Naive B cell (primary cell): Measurements from ENCODE around the gene PLPP1. TPM values are rescaled to one million over a fixed set of nuclear protein-coding genes. Genes with fewer than 3 reads are reported as not detected.
A peak's percentile ranks its signal among the peaks of the same experiment; 100 is the strongest.

Experiments used
- ATAC-seq, 2 donors: fragments of 150-1000 bp; cut with Tn5 transposase; 2 replicates each; pipeline ENCODE4 v1.10.0; 2021; ENCODE audit warnings: low read depth in 2 of 2, mild to moderate bottlenecking in 2 of 2, moderate library complexity in 2 of 2
- DNase-seq: peaks from one replicate; pipeline ENCODE4 v3.0.0; 2022
- H3K27ac Mint-ChIP-seq, 6 donors: one replicate each; pipeline ENCODE4 v1.8.0; 2020 to 2022; ENCODE audit warnings: mild to moderate bottlenecking in 6 of 6, mixed read lengths in 6 of 6, moderate library complexity in 5 of 6, inconsistent platforms in 2 of 6
- H3K27me3 Mint-ChIP-seq, 3 donors: one replicate each; pipeline ENCODE4 v1.8.0; 2021 to 2022; ENCODE audit warnings: mixed read lengths in 3 of 3, mild to moderate bottlenecking in 1 of 3
- H3K36me3 Mint-ChIP-seq, 2 donors: one replicate each; pipeline ENCODE4 v1.8.0; 2020 to 2022; ENCODE audit warnings: mixed read lengths in 2 of 2, inconsistent platforms in 1 of 2, mild to moderate bottlenecking in 1 of 2
- H3K4me1 Mint-ChIP-seq, 3 donors: one replicate each; pipeline ENCODE4 v1.8.0; 2020 to 2022; ENCODE audit warnings: mixed read lengths in 3 of 3, inconsistent platforms in 1 of 3, mild to moderate bottlenecking in 1 of 3, moderate library complexity in 1 of 3
- H3K4me3 Mint-ChIP-seq, 8 donors: one replicate each; pipeline ENCODE4 v1.8.0; 2020 to 2022; ENCODE audit warnings: mild to moderate bottlenecking in 8 of 8, mixed read lengths in 8 of 8, moderate library complexity in 8 of 8, inconsistent platforms in 2 of 8
- H3K9me3 Mint-ChIP-seq, 7 donors: one replicate each; pipeline ENCODE4 v1.8.0; 2020 to 2022; ENCODE audit warnings: mixed read lengths in 7 of 7, mild to moderate bottlenecking in 5 of 7, inconsistent platforms in 2 of 7, moderate library complexity in 1 of 7
- polyA plus RNA-seq, 6 donors: library from polyadenylated mRNA; unstranded; fragments of 300-500 nt; fragmentation: Illumina TruSeq; gene quantifications; one replicate each; pipeline ENCODE4 v1.2.3, GENCODE V29; 2021; ENCODE audit warnings: low read depth in 6 of 6

PLPP1 gene
- polyA plus RNA-seq, 6 donors from 2014 or later, result 4.6 to 10.4 (median 7.2) TPM

DNA sequence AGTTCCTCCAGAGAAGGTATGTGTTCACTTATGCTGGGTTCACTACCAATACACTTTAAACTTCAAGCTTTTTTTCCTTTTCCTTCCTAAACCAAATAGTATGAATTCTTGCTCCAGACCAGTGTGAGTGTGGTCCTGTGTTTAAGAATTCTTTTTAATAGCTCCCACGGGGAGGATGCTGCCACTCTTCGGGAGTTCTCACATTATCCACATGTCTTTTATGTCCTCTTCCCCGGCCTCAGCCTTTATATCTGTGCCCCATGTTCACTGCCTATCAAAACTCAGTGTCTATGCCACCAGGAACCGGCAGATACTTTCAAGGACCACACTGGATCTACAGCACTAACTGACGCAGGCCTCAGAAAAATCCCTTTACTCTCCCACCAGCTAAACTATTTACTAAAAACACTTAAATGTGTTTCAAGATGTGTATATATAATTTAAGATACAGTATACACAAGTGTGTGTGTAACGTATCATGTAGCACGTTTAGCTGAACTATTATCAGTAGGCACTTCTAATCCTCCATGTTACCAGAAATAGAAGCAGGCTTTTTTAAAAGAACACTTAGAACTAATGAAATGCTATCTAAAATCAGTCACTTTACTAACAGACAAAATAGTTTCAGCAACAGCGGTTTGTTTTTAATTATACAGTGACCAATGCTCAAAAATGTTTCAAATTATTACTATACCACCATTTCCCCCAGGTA lies 88.0 kb downstream of the PLPP1 start:
- no peak for DNase-seq
- Mint-ChIP-seq H3K27ac (peak overlapping the region in 1 of 6 donors; percentile 41), H3K27me3 (no peaks in the 10 kb centered on the region), H3K4me1 (peaks cover 0 to 3% (median 0%) of the 10 kb centered on the region in 3 donors), H3K36me3 (peaks cover 0 to 11% of the 10 kb centered on the region in 2 donors), H3K4me3 (no peak overlapping the region), H3K9me3 (no peaks in the 10 kb centered on the region)
- no peak for ATAC-seq

GRCh38 chr5:55445791-55446190 lies 89.0 kb downstream of the PLPP1 start:
- H3K4me1 Mint-ChIP-seq, result peaks cover 0 to 3% (median 0%) of the 10 kb centered on the region in 3 donors
- peak overlapping the region in 1 of 6 donors; percentile 71 for H3K27ac Mint-ChIP-seq
- no peaks in the 10 kb centered on the region for H3K27me3 Mint-ChIP-seq
- peaks cover 0 to 10% of the 10 kb centered on the region in 2 donors for H3K36me3 Mint-ChIP-seq
- ATAC-seq (no peak), DNase-seq (no peak)
- no peaks in the 10 kb centered on the region for H3K9me3 Mint-ChIP-seq
- no peak overlapping the region for H3K4me3 Mint-ChIP-seq

DNA sequence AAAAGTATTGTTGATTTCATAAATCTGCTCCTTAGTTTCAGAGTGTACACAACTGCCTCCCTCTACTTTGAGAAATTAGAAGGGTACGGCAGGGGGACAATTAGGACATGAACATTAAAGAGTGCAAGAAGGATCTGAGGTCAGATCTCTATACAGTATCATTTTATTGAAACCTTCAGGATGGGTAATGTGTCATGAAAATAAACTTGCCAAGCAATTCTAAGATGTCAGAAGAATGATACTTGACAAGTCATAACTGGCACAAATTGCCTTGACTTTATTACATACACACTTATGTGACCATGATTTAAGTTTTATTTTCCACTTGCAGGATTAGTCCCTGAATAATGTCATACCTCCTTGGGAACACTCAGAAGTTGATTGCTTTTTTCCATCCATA lies 92.8 kb downstream of the PLPP1 start:
- H3K27me3 Mint-ChIP-seq, result no peaks in the 10 kb centered on the region
- H3K4me1 Mint-ChIP-seq, result peaks cover 0 to 7% (median 5%) of the 10 kb centered on the region in 3 donors
- H3K9me3 Mint-ChIP-seq, result no peaks in the 10 kb centered on the region
- peaks cover 0 to 4% of the 10 kb centered on the region in 2 donors for H3K36me3 Mint-ChIP-seq
- ATAC-seq (no peak), DNase-seq (no peak)
- no peak overlapping the region for H3K4me3 Mint-ChIP-seq
- peak overlapping the region in 1 of 6 donors; percentile 73 for H3K27ac Mint-ChIP-seq

GRCh38 chr5:55441107-55441771 lies 93.5 kb downstream of the PLPP1 start:
- H3K27ac Mint-ChIP-seq, result peak overlapping the region in 1 of 6 donors; percentile 34
- no peak overlapping the region for H3K4me3 Mint-ChIP-seq
- no peaks in the 10 kb centered on the region for H3K27me3 Mint-ChIP-seq
- peaks cover 0 to 3% (median 3%) of the 10 kb centered on the region in 7 donors for H3K9me3 Mint-ChIP-seq
- DNase-seq (no peak), ATAC-seq (no peak)
- peaks cover 0 to 7% (median 5%) of the 10 kb centered on the region in 3 donors for H3K4me1 Mint-ChIP-seq
- H3K36me3 Mint-ChIP-seq, result peaks cover 4 to 6% of the 10 kb centered on the region in 2 donors

- peaks cover 3 to 12% (median 5%) of the 10 kb centered on the region in 7 donors for H3K9me3 Mint-ChIP-seq
- H3K27me3 Mint-ChIP-seq, result no peaks in the 10 kb centered on the region
- no peak overlapping the region for H3K4me3 Mint-ChIP-seq
- no peak for ATAC-seq
- peaks cover 13 to 14% of the 10 kb centered on the region in 2 donors for H3K36me3 Mint-ChIP-seq
- no peak for DNase-seq
- H3K27ac Mint-ChIP-seq, result peak overlapping the region in 2 of 6 donors; percentile 3 to 8
- H3K4me1 Mint-ChIP-seq, result peaks cover 0 to 7% (median 5%) of the 10 kb centered on the region in 3 donors
Measured at GRCh38 chr5:55440188-55440646, 94.5 kb downstream of the PLPP1 start.

DNA sequence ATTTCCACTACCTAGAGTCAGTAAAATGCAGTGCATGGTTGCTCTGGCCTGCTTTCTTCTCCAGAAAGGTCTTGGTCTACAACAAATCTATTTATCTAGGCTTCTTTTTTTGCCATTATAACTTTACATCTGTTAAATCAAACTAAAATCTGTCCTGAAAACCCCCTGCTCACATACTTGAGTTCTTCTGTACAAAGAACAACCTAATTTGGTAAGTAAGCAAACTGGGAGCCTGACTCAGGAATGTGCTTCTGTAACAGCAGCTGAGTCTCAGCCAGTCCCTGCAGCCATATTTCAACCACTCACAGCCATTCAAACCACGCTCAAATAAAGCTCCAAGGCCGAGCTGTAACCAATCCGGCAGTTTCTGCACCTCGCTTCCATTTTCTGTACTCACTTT lies 95.8 kb downstream of the PLPP1 start:
- DNase-seq, result no peak
- Mint-ChIP-seq H3K4me1 (peaks cover 0 to 5% (median 4%) of the 10 kb centered on the region in 3 donors), H3K9me3 (peaks cover 10 to 24% (median 17%) of the 10 kb centered on the region in 7 donors), H3K4me3 (no peak overlapping the region), H3K27ac (peak overlapping the region in 3 of 6 donors; percentile 3 to 57 (median 33)), H3K27me3 (no peaks in the 10 kb centered on the region), H3K36me3 (peaks cover 25 to 26% of the 10 kb centered on the region in 2 donors)
- ATAC-seq, result no peak

DNA sequence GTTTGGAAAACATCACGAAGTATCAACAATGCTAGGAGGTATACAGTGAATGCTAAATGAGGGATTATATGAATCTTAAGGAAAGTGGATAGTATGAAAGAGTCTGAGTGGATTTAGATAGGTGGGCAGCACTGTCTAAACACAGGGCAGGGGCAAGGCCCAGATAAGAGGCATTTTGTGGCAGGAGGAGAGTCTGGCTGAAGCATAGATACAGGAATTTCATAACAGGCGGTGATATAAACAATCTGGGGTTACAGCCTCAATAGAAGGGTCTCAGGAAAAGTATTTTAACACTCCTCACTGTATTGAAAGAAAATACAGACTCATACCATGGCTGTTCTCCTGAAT lies 96.9 kb downstream of the PLPP1 start:
- H3K9me3 Mint-ChIP-seq, result peaks cover 11 to 28% (median 21%) of the 10 kb centered on the region in 7 donors
- no peak overlapping the region for H3K4me3 Mint-ChIP-seq
- ATAC-seq (no peak), DNase-seq (no peak)
- H3K36me3 Mint-ChIP-seq, result peaks cover 25 to 31% of the 10 kb centered on the region in 2 donors
- H3K27ac Mint-ChIP-seq, result no peak overlapping the region
- peaks cover 0 to 5% (median 4%) of the 10 kb centered on the region in 3 donors for H3K4me1 Mint-ChIP-seq
- H3K27me3 Mint-ChIP-seq, result no peaks in the 10 kb centered on the region

GRCh38 chr5:55437452-55437851 lies 97.3 kb downstream of the PLPP1 start:
- Mint-ChIP-seq H3K4me3 (no peak overlapping the region), H3K36me3 (peaks cover 29 to 35% of the 10 kb centered on the region in 2 donors), H3K9me3 (peaks cover 12 to 32% (median 24%) of the 10 kb centered on the region in 7 donors), H3K27ac (no peak overlapping the region), H3K4me1 (peaks cover 0 to 5% (median 4%) of the 10 kb centered on the region in 3 donors), H3K27me3 (no peaks in the 10 kb centered on the region)
- no peak for DNase-seq
- no peak for ATAC-seq

DNA sequence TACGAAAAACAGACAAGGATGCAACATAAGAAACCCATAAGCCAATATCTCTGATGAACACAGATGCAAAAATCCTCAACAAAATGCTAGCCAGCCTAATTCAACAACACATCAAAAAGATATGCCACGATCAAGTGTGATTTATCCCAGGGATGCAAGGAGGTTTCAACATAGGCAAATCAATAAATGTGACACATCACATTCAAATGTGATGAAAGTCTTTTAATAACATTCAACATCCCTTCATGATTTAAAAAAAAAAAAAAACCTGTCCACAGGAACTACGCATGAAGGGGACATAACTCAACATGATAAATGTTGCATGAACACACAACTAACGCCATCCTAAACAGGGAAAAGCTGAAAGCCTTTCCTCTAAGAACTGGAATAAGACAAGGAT lies 102.2 kb downstream of the PLPP1 start:
- H3K36me3 Mint-ChIP-seq, result peaks cover 68 to 82% of the 10 kb centered on the region in 2 donors
- DNase-seq (no peak), ATAC-seq (no peak)
- H3K4me1 Mint-ChIP-seq, result no peaks in the 10 kb centered on the region
- H3K9me3 Mint-ChIP-seq, result peaks cover 25 to 69% (median 38%) of the 10 kb centered on the region in 7 donors
- peak overlapping the region in 2 of 6 donors; percentile 34 to 69 for H3K27ac Mint-ChIP-seq
- peak overlapping the region in 1 of 8 donors; percentile 37 for H3K4me3 Mint-ChIP-seq
- H3K27me3 Mint-ChIP-seq, result no peaks in the 10 kb centered on the region

- ATAC-seq (no peak), DNase-seq (no peak)
- Mint-ChIP-seq H3K27me3 (no peaks in the 10 kb centered on the region), H3K4me3 (peak overlapping the region in 1 of 8 donors; percentile 25), H3K4me1 (no peaks in the 10 kb centered on the region), H3K36me3 (peaks cover 61 to 69% of the 10 kb centered on the region in 2 donors), H3K9me3 (peaks cover 16 to 53% (median 30%) of the 10 kb centered on the region in 7 donors), H3K27ac (peak overlapping the region in 2 of 6 donors; percentile 20 to 53)
Measured at GRCh38 chr5:55429613-55430253, 105.0 kb downstream of the PLPP1 start.

DNA sequence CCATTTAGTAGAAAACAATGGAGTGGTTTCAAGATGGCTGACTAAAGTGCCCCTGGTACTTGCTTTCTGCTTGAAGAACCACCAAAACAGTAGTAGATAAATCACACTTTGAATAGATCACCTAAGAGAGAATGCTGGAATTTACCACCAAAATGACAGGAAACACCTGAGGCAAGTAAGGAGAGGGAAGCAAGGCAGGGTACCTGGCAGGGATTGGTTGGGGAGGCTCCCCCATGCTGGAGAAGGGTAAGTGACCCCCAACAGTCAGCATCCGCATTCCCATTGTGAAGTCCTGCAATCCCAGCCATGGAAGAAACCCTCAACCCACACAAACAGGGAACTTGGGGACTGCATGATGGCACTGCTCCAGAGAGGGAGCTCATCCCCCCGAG lies 105.5 kb downstream of the PLPP1 start:
- Mint-ChIP-seq H3K36me3 (peaks cover 56 to 64% of the 10 kb centered on the region in 2 donors), H3K27ac (peak overlapping the region in 1 of 6 donors; percentile 11), H3K9me3 (peaks cover 13 to 48% (median 26%) of the 10 kb centered on the region in 7 donors), H3K27me3 (no peaks in the 10 kb centered on the region), H3K4me3 (peak overlapping the region in 1 of 8 donors; percentile 25), H3K4me1 (no peaks in the 10 kb centered on the region)
- ATAC-seq (no peak), DNase-seq (no peak)

DNA sequence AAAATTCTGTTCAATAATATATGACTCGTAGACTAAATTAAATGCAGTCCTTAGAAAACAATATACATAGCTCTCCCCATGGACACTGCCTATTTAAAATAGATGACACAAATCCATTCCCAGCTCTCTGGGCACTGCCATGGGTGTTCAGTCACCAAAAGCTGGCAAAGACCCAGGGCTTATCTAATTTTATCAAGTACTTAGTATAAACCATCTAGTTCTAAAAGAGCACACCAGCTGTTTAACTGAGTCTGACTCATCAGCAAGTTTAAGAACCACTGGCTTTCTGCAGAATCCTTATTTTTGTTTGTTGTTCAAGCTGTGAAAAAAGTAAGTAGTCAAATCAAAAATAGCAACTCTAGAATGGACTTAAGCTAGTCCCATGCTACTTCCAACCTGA lies 107.6 kb downstream of the PLPP1 start:
- H3K4me3 Mint-ChIP-seq, result no peak overlapping the region
- DNase-seq (no peak), ATAC-seq (no peak)
- H3K36me3 Mint-ChIP-seq, result peaks cover 60 to 67% of the 10 kb centered on the region in 2 donors
- peaks cover 11 to 34% (median 14%) of the 10 kb centered on the region in 7 donors for H3K9me3 Mint-ChIP-seq
- H3K4me1 Mint-ChIP-seq, result no peaks in the 10 kb centered on the region
- no peak overlapping the region for H3K27ac Mint-ChIP-seq
- H3K27me3 Mint-ChIP-seq, result no peaks in the 10 kb centered on the region

GRCh38 chr5:55426455-55426854 lies 108.3 kb downstream of the PLPP1 start:
- no peak for DNase-seq
- H3K9me3 Mint-ChIP-seq, result peaks cover 9 to 28% (median 11%) of the 10 kb centered on the region in 7 donors
- H3K4me3 Mint-ChIP-seq, result no peak overlapping the region
- H3K4me1 Mint-ChIP-seq, result no peaks in the 10 kb centered on the region
- ATAC-seq, result no peak
- peaks cover 57 to 63% of the 10 kb centered on the region in 2 donors for H3K36me3 Mint-ChIP-seq
- no peak overlapping the region for H3K27ac Mint-ChIP-seq
- no peaks in the 10 kb centered on the region for H3K27me3 Mint-ChIP-seq
